Breast epithelium (tissue), 4 donors: ENCODE measurements around the gene FMN1. TPM values are rescaled to one million over a fixed set of nuclear protein-coding genes. Genes with fewer than 3 reads are reported as not detected.

Source experiments
- DNase-seq, 2 donors: peaks; one replicate each; pipeline ENCODE4 v3.0.0-alpha.2; 2019; ENCODE audit warnings: low spot score in 2 of 2
- H3K27ac ChIP-seq, 2 donors: fragments of 200-600 bp; sonication (generic) in 1 of 2; one replicate each; pipeline ENCODE4 v1.5.1; 2016 to 2019; ENCODE audit warnings: mild to moderate bottlenecking in 1 of 2
- H3K27me3 ChIP-seq, 2 donors: fragments of 200-600 bp; sonication (generic) in 1 of 2; one replicate each; pipeline versions ENCODE4 v1.5.1 to v1.6.0; 2017 to 2019; ENCODE audit warnings: control low read depth in 1 of 2, mild to moderate bottlenecking in 1 of 2
- H3K36me3 ChIP-seq: fragments of 200-600 bp; one replicate; pipeline ENCODE4 v1.5.1; 2019
- H3K4me1 ChIP-seq, 2 donors: fragments of 200-600 bp; sonication (generic); one replicate each; pipeline ENCODE4 v1.5.1; 2016 to 2019; ENCODE audit warnings: control low read depth in 1 of 2
- H3K4me3 ChIP-seq, 3 donors: fragments of 200-600 bp; sonication (generic); 1 replicate in 2 of 3; 2 replicates in 1 of 3; pipeline ENCODE4 v1.5.1; 2016 to 2019; ENCODE audit warnings: mild to moderate bottlenecking in 3 of 3, moderate library complexity in 2 of 3
- H3K9me3 ChIP-seq, 2 donors: fragments of 200-600 bp; sonication (generic) in 1 of 2; one replicate each; pipeline ENCODE4 v1.5.1; 2016 to 2019; ENCODE audit warnings: control low read depth in 1 of 2
- CTCF ChIP-seq, 3 donors: fragments of 450-650 bp; IDR thresholded peaks; one replicate each; pipeline ENCODE4 v1.5.1; 2016 to 2017; ENCODE audit warnings: antibody characterized with exemption in 3 of 3, mild to moderate bottlenecking in 3 of 3, moderate library complexity in 3 of 3
- POLR2A ChIP-seq: fragments of 450-650 bp; IDR thresholded peaks from one replicate; pipeline ENCODE4 v1.6.1; 2016; ENCODE audit warnings: antibody characterized with exemption, mild to moderate bottlenecking, moderate library complexity
- POLR2AphosphoS5 ChIP-seq, 3 donors: sonication (generic); formaldehyde crosslinking; IDR thresholded peaks; one replicate each; pipeline ENCODE4 v1.6.1; 2017; ENCODE audit warnings: antibody characterized with exemption in 3 of 3
- intact Hi-C: fragments of 100-400 bp; cut with DNase I; formaldehyde crosslinking; loops from one replicate; pipeline ENCODE4 v1.15.1; 2023; ENCODE audit warnings: low total_unique reads
- total RNA-seq, 3 donors: library from RNA; depleted of rRNA; stranded (reverse); fragments of >200 nt; gene quantifications; one replicate each; pipeline ENCODE4 v1.1.0, GENCODE V29; 2016

Gene FMN1
- total RNA-seq, 3 donors from 2014 or later = 33.1 to 56.8 (median 50.7) TPM

- Histone ChIP-seq H3K27me3 (no peaks in the 10 kb centered on the region), H3K27ac (no peak overlapping the region), H3K4me3 (no peak overlapping the region), H3K9me3 (no peaks in the 10 kb centered on the region), H3K36me3 (no peaks in the 10 kb centered on the region), H3K4me1 (no peaks in the 10 kb centered on the region)
- no peak for TF ChIP-seq POLR2A
- TF ChIP-seq POLR2AphosphoS5 (IDR thresholded peaks at IDR 0.05) = no peak
- no peak for DNase-seq
- intact Hi-C loops = no loop called here
Measured at GRCh38 chr15:32819448-32819847, 375.1 kb downstream of the FMN1 start.

GRCh38 chr15:32818758-32819447, 375.6 kb downstream of the FMN1 start:
- Histone ChIP-seq H3K4me3 (no peak overlapping the region), H3K27me3 (no peaks in the 10 kb centered on the region), H3K9me3 (no peaks in the 10 kb centered on the region), H3K4me1 (no peaks in the 10 kb centered on the region), H3K27ac (no peak overlapping the region), H3K36me3 (no peaks in the 10 kb centered on the region)
- intact Hi-C loops = no loop called here
- TF ChIP-seq POLR2AphosphoS5 (IDR thresholded peaks at IDR 0.05) = no peak
- no peak for TF ChIP-seq CTCF (IDR thresholded peaks at IDR 0.05)
- no peak for TF ChIP-seq POLR2A
- DNase-seq = no peak

GRCh38 chr15:32817577-32817976, 376.9 kb downstream of the FMN1 start:
- no peaks in the 10 kb centered on the region for H3K9me3 ChIP-seq
- TF ChIP-seq CTCF (IDR thresholded peaks at IDR 0.05) = no peak
- H3K36me3 ChIP-seq = no peaks in the 10 kb centered on the region
- no peak overlapping the region for H3K4me3 ChIP-seq
- H3K27ac ChIP-seq = no peak overlapping the region
- DNase-seq = no peak
- intact Hi-C loops = no loop called here
- no peaks in the 10 kb centered on the region for H3K4me1 ChIP-seq
- no peaks in the 10 kb centered on the region for H3K27me3 ChIP-seq

- no peak for DNase-seq
- Histone ChIP-seq H3K9me3 (peaks cover 0 to 5% of the 10 kb centered on the region in 2 donors), H3K27me3 (no peaks in the 10 kb centered on the region), H3K27ac (no peak overlapping the region), H3K4me1 (no peaks in the 10 kb centered on the region), H3K36me3 (no peaks in the 10 kb centered on the region), H3K4me3 (no peak overlapping the region)
- intact Hi-C loops = no loop called here
- no peak for TF ChIP-seq CTCF (IDR thresholded peaks at IDR 0.05)
- TF ChIP-seq POLR2AphosphoS5 (IDR thresholded peaks at IDR 0.05) = no peak
- no peak for TF ChIP-seq POLR2A
Measured at GRCh38 chr15:32807331-32807730, 387.2 kb downstream of the FMN1 start.

- no peak for DNase-seq
- Histone ChIP-seq H3K9me3 (peaks cover 0 to 5% of the 10 kb centered on the region in 2 donors), H3K36me3 (no peaks in the 10 kb centered on the region), H3K4me1 (no peaks in the 10 kb centered on the region), H3K27me3 (no peaks in the 10 kb centered on the region), H3K27ac (no peak overlapping the region), H3K4me3 (no peak overlapping the region)
- TF ChIP-seq POLR2A = no peak
- no peak for TF ChIP-seq CTCF (IDR thresholded peaks at IDR 0.05)
- no peak for TF ChIP-seq POLR2AphosphoS5 (IDR thresholded peaks at IDR 0.05)
- intact Hi-C loops = no loop called here
Measured at GRCh38 chr15:32803631-32804030, 390.9 kb downstream of the FMN1 start.
